Activated CD4-positive, alpha-beta memory T cell treated with anti-CD3 and anti-CD28 coated beads for 36 hours (primary cell): ENCODE results near the gene CPA4. TPM values are rescaled to one million over a fixed set of nuclear protein-coding genes. Genes with fewer than 3 reads are reported as not detected.

Experiments
- CTCF ChIA-PET: fragments of 350-600 bp; sonication (Branson Sonifier 250); formaldehyde crosslinking; loops from one replicate; lab custom pipeline; 2021; ENCODE audit warnings: antibody characterized with exemption, inconsistent platforms; lab: Charles Lee
- POLR2A ChIA-PET: fragments of 350-600 bp; sonication (Branson Sonifier 250); formaldehyde crosslinking; loops from one replicate; lab custom pipeline; 2021; ENCODE audit warnings: antibody characterized with exemption; lab: Charles Lee
- DNase-seq: peaks from one replicate; pipeline ENCODE4 v3.0.0-alpha.2; 2020
- H3K27ac Mint-ChIP-seq: one replicate; pipeline ENCODE4 v1.8.0; 2021; ENCODE audit warnings: mixed read lengths
- H3K27me3 Mint-ChIP-seq: one replicate; pipeline ENCODE4 v1.8.0; 2021; ENCODE audit warnings: mixed read lengths
- H3K36me3 Mint-ChIP-seq: one replicate; pipeline ENCODE4 v1.8.0; 2021; ENCODE audit warnings: mixed read lengths
- H3K4me1 Mint-ChIP-seq: one replicate; pipeline ENCODE4 v1.8.0; 2021; ENCODE audit warnings: low read depth, mixed read lengths
- H3K4me3 Mint-ChIP-seq: one replicate; pipeline ENCODE4 v1.8.0; 2021; ENCODE audit warnings: mild to moderate bottlenecking, mixed read lengths
- H3K9me3 Mint-ChIP-seq: one replicate; pipeline ENCODE4 v1.8.0; 2021; ENCODE audit warnings: mixed read lengths
- intact Hi-C: fragments of 100-400 bp; cut with micrococcal nuclease; formaldehyde crosslinking; loops from one replicate; pipeline ENCODE4 v1.15.1; 2023
- total RNA-seq, 2 experiments: library from RNA; stranded (reverse); gene quantifications; one replicate each; pipeline ENCODE4 v1.2.3, GENCODE V29; 2021

Gene CPA4
- total RNA-seq, 2 experiments from 2014 or later, result 0.45 to 0.90 TPM

DNA sequence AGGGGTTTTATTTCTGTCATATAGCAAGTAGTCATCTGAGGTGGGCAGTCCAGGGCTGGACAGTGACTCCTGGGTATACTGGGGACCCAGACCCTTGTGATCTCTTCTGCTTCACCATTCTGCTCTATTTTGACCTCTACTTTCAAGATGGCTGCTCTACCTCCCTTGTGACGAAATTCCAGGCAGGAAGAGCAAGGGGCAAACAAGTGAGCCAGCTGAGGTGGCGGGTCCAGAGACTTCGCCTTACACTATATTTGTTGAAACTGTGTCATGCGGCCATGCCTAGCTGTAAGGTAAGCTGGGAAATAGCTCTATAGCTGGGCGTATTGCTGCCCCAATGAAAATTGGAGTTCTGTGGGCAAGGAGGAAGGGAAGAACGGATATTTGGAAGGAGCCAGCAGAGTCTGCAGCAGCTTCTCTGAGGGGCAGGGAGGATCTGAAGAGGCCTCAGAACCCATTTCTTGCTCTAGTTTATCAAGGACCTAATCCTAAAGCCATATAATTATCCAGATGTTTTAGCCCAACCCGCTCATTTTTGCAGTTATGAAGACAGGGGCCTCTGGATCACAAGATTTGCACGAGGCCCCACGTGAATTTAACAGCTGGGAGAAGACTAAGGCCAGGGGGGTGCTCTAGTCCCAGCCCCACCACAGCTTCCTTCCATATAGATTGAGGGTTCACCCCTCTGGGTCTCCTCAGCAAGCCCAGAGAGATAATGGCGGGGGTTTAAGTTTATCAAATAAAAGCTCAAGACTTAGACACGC is 79.6 kb downstream of the CPA4 start:
- Mint-ChIP-seq H3K4me1 (peaks cover 3% of the 10 kb centered on the region), H3K36me3 (peaks cover 4% of the 10 kb centered on the region), H3K4me3 (no peak overlapping the region), H3K9me3 (peaks cover 15% of the 10 kb centered on the region), H3K27ac (no peak overlapping the region), H3K27me3 (no peaks in the 10 kb centered on the region)
- ChIA-PET CTCF (interaction anchor here (0.7 kb wide), 1 partner anchor 627 kb away, joined by 3 read pairs; no protein-coding TSS in a partner anchor), POLR2A (no interaction called here)
- no peak for DNase-seq
- intact Hi-C loops, result no loop called here

Other genes starting within 250 kb of the CPA4 start
- 10 to 100 TPM; 21.6 to 26.8 TPM for gene ZC3HC1, start 241.8 kb upstream of the CPA4 start, total RNA-seq
- gene KLHDC10, start 222.6 kb upstream of the CPA4 start, total RNA-seq, result 10 to 100 TPM; 16.4 to 16.8 TPM
- gene TMEM209, start 87.8 kb upstream of the CPA4 start, total RNA-seq, result 10 to 100 TPM; 35.5 to 35.9 TPM
- gene SSMEM1, start 85.3 kb upstream of the CPA4 start, total RNA-seq, result not detected
- gene CPA2, start 26.3 kb upstream of the CPA4 start, total RNA-seq, result under 1 TPM; 0.14 to 0.44 TPM
- gene CPA5, start 51.7 kb downstream of the CPA4 start, total RNA-seq, result under 1 TPM in 1 of 2 experiments, not detected in 1; 0.15 TPM
- not detected for gene CPA1, start 87.3 kb downstream of the CPA4 start, total RNA-seq
- 10 to 100 TPM; 14.0 to 16.4 TPM for gene CEP41, start 147.9 kb downstream of the CPA4 start, total RNA-seq
- gene MEST, start 198.9 kb downstream of the CPA4 start, total RNA-seq, result 1 to 10 TPM in 1 of 2 experiments, under 1 TPM in 1; 0.83 to 1.0 TPM